BJ (cell line): ENCODE data around the gene LZTS3. TPM values are rescaled to one million over a fixed set of nuclear protein-coding genes. Genes with fewer than 3 reads are reported as not detected.
"Not testable (repeated sequence)": the region's sequence is repeated elsewhere in the genome, so short reads cannot be mapped to it uniquely, and the experiment has no call there.

Experiments used
- CTCF ChIA-PET: fragments of 350-600 bp; formaldehyde crosslinking; extraction: SDS; loops from one replicate; lab custom pipeline; 2021; ENCODE audit warnings: antibody characterized with exemption, inconsistent platforms; lab: Yijun Ruan, JAX
- POLR2A ChIA-PET: fragments of 300-600 bp; sonication (Branson Sonifier 250); formaldehyde crosslinking; extraction: SDS; loops from one replicate; lab custom pipeline; 2021; ENCODE audit warnings: antibody characterized with exemption; lab: Charles Lee
- DNase-seq: peaks from one replicate; pipeline ENCODE4 v3.0.0-alpha.2; 2011; ENCODE audit warnings: low read depth
- H3K27me3 ChIP-seq: 2 replicates; pipeline ENCODE4 v1.6.0; 2011; ENCODE audit warnings: low read length; ENCODE audit not compliant: control insufficient read depth, insufficient read depth
- H3K36me3 ChIP-seq: 2 replicates; pipeline ENCODE4 v1.5.1; 2011; ENCODE audit warnings: low read length; ENCODE audit not compliant: control insufficient read depth, insufficient read depth
- H3K4me3 ChIP-seq: 2 replicates; pipeline ENCODE4 v1.5.1; 2011; ENCODE audit warnings: low read depth, mild to moderate bottlenecking, control low read depth, low read length
- CTCF ChIP-seq: IDR thresholded peaks from 2 replicates; pipeline ENCODE4 v1.5.1; 2011; ENCODE audit warnings: low read depth, mild to moderate bottlenecking, control low read depth, inconsistent platforms, low read length, moderate library complexity; ENCODE audit not compliant: insufficient read depth
- polyA plus RNA-seq: library from polyadenylated mRNA; depleted of rRNA; stranded (reverse); fragments of >200 nt; gene quantifications from 2 replicates; pipeline ENCODE4 v1.2.3, GENCODE V29; 2011

The LZTS3 gene
- polyA plus RNA-seq, 1 experiment = 8.8 TPM

DNA sequence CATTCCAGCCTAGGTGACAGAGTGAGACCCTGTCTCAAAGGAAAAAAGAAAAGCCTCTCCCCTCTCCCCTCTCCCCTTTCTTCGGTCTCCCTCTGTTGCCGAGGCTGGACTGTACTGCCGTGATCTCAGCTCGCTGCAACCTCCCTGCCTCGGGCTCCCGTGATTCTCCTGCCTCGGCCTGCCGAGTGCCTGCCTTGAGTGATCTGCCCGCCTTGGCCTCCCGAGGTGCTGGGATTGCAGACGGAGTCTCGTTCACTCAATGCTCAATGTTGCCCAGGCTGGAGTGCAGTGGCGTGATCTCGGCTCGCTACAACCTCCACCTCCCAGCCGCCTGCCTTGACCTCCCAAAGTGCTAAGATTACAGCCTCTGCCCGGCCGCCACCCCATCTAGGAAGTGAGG, 49.2 kb downstream of the LZTS3 start:
- POLR2A ChIA-PET, DNase-seq, H3K4me3 ChIP-seq, CTCF ChIA-PET, H3K27me3 ChIP-seq: not testable (repeated sequence)
- peaks cover 14% of the 10 kb centered on the region for H3K36me3 ChIP-seq

DNA sequence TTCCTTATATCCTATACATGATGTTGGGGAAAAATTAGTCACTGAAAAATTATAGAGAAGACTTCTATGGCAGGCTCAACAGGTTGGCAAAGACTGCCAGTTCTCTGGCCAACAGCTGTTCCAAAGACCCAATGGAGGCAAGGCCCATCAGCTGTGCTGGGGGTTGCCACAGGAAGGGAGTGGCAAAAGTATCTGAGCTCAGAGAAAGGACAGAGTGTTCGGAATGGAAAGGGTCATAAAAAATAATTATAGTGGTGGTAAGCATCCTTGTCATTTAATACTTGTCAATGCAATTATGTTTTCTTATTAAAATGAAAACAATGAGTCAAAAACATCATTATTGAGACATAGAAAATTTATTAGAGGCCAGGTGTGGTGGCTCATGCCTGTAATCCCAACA, 49.8 kb downstream of the LZTS3 start:
- Histone ChIP-seq H3K27me3 (no peaks in the 10 kb centered on the region), H3K36me3 (peaks cover 14% of the 10 kb centered on the region), H3K4me3 (no peak overlapping the region)
- no peak for DNase-seq
- CTCF ChIA-PET = no interaction called here
- no peak for TF ChIP-seq CTCF
- POLR2A ChIA-PET = no interaction called here

- POLR2A ChIA-PET = no interaction called here
- Histone ChIP-seq H3K27me3 (no peaks in the 10 kb centered on the region), H3K4me3 (no peak overlapping the region), H3K36me3 (peaks cover 14% of the 10 kb centered on the region)
- no peak for DNase-seq
- CTCF ChIA-PET = interaction anchor here (0.8 kb wide), 1 partner anchor 69 kb away, joined by 5 read pairs; no protein-coding TSS in a partner anchor
- no peak for TF ChIP-seq CTCF
These were observed 51.3 kb downstream of the LZTS3 start for GRCh38 chr20:3121955-3122610.

DNA sequence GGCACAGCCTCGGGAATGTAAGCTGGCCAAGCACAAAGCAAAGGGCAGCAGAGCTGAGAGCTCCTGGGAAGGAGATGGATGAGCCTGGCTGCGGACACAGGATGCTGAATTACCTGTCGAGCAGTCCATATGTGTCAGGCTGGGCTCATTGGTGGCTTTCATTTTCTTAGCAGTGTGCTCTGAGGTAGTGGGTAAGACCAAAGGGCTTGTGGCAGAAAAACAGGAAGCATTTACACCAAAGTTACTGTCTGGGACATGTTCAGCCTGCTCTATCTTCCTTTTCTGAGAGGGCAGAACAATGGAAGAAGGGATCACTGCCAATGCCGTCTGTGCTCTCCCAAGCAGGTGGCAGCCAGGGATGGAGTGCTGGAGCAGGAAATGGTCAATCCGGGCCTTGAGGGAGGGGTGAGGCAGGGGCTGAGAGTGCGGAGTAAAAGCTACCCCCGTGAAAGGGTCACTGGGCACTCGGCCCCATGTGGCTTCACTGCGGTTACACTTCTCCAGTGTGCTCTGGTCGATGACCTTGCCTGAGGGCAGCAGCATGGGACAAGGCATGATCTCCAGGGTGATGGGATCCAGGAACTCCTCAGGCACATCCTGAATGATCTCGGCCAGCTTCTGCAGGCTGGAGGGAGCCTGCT, 52.0 kb downstream of the LZTS3 start:
- Histone ChIP-seq H3K27me3 (no peaks in the 10 kb centered on the region), H3K4me3 (no peak overlapping the region), H3K36me3 (peaks cover 14% of the 10 kb centered on the region)
- DNase-seq = no peak
- POLR2A ChIA-PET = no interaction called here
- TF ChIP-seq CTCF = no peak
- CTCF ChIA-PET = interaction anchor here (1.0 kb wide), 1 partner anchor 68 kb away, joined by 3 read pairs; no protein-coding TSS in a partner anchor

DNA sequence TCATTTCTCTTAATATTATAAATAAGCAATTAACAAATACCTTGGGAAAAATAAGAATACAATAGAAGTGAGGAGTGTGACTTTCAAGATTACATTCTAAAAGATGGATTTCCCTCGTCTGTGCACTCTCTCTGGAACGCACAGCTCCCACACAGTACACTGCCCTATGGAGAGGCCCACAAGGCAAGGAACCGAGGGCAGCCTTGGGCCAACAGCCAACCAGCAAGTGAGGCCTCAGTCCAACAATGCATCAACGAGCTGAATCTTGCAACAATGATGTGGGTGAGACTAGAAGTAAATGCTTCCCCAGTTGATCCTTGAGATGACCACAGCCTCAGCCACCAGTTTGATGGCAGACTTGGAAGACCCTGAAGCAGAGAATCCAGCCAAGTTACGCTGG, 54.3 kb downstream of the LZTS3 start:
- CTCF ChIA-PET = interaction anchor here (0.6 to 5.8 kb wide), 10 partner anchors 10 to 203 kb away, joined by 3 to 35 read pairs (median 3); no protein-coding TSS in a partner anchor
- no peak for DNase-seq
- POLR2A ChIA-PET = no interaction called here

More for the DNA sequence above, 54.3 kb downstream of the LZTS3 start:
- TF ChIP-seq CTCF = no peak
- H3K4me3 ChIP-seq = no peak overlapping the region
- H3K27me3 ChIP-seq = no peaks in the 10 kb centered on the region
- peaks cover 16% of the 10 kb centered on the region for H3K36me3 ChIP-seq
